Omental fat pad (tissue), 4 donors: Measurements from ENCODE around the gene SMIM9. TPM values are rescaled to one million over a fixed set of nuclear protein-coding genes. Genes with fewer than 3 reads are reported as not detected.

Experiments
- ATAC-seq: fragments of 150-250 bp; one replicate; pipeline ENCODE4 v1.9.1; 2016; ENCODE audit warnings: mild to moderate bottlenecking, moderate library complexity; ENCODE audit not compliant: low FRiP score
- DNase-seq: peaks from one replicate; pipeline ENCODE4 v3.0.0-alpha.2; 2019; ENCODE audit warnings: low spot score
- total RNA-seq, 4 donors: library from RNA; depleted of rRNA; stranded (reverse); fragments of >200 nt; gene quantifications; one replicate each; pipeline ENCODE4 v1.1.0, GENCODE V29; 2016
- TF ChIP-seq, protein P1 (sequence below), 3 donors: fragments of 450-650 bp; IDR thresholded peaks; one replicate each; pipeline ENCODE4 v1.5.1; 2016 to 2017; ENCODE audit warnings: antibody characterized with exemption in 3 of 3, mild to moderate bottlenecking in 3 of 3, moderate library complexity in 2 of 3

SMIM9 gene
- total RNA-seq, 4 donors from 2014 or later, result 7.3 TPM; not detected in 3

DNA sequence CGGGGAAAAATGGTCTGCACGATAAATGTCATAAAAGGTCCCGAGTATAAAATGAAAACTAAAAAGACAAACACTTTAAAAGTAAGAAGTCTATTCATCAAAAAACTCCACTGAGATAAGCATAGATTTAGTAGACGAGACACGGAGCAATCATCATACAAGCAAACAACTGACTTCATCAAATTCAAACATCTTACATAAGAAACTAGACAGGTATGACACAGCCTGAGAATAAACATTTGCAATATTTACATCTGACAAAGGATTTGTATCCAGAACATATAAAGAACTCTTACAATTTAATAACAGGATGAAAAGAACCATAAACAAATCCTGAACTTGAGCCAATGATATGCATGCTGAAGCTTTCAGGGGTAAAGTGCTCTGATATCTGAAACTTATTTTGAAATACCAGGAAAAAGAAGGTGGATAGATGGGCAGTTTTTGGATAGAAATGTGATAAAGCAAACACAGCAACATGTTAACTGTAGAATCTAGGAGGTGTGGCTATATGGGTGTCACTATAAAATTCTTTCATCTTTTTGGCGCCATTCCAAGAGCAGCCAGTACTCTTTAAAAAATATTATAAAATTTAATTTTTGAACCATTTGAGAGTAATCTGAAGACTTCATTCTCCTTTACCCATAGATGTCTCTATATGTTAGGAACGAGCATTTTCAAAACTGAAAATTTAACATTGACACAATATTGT, 41.2 kb downstream of the SMIM9 start:
- ATAC-seq (no peak), DNase-seq (no peak)
- TF ChIP-seq, protein P1, sequence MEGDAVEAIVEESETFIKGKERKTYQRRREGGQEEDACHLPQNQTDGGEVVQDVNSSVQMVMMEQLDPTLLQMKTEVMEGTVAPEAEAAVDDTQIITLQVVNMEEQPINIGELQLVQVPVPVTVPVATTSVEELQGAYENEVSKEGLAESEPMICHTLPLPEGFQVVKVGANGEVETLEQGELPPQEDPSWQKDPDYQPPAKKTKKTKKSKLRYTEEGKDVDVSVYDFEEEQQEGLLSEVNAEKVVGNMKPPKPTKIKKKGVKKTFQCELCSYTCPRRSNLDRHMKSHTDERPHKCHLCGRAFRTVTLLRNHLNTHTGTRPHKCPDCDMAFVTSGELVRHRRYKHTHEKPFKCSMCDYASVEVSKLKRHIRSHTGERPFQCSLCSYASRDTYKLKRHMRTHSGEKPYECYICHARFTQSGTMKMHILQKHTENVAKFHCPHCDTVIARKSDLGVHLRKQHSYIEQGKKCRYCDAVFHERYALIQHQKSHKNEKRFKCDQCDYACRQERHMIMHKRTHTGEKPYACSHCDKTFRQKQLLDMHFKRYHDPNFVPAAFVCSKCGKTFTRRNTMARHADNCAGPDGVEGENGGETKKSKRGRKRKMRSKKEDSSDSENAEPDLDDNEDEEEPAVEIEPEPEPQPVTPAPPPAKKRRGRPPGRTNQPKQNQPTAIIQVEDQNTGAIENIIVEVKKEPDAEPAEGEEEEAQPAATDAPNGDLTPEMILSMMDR (IDR thresholded peaks at IDR 0.05), result no peak

DNA sequence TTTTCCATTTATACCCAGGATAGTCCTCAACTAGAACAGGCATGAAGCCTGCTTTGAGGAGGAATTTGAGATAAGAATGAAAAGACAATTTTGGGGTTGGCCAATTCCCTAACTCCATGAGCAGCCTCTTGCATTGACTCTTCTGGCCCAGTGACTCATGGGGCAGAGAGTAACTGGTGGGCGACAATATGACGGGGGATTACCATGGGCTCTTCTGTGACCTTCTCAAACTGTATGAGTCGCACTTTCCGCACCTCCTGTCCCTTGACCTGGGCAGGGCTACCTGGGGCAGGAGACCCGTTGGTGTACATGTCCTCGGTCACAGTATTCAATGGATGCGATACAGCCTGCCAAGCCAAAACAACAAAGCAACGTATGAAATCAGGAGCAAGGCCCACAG, 42.5 kb downstream of the SMIM9 start:
- DNase-seq, result no peak
- TF ChIP-seq, protein P1 (IDR thresholded peaks at IDR 0.05), result no peak
- no peak for ATAC-seq

DNA sequence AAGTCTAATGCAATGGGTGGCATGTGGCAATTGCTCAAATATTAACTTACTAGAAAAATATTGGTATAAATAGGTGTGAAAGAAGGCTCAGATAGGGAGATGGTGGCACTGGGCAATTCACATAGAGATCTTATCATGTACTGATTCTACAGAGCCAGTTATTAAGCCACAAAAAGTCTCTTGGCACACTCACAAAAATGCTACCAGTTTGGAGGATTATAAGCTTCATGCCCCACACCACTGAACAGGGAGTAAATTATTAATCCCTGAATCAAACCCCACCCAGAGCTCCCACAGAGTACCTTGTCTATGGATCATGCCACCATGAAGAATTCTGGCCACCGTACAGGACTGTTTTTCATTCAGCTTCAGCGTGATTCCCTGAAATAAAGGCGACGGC, 43.0 kb downstream of the SMIM9 start:
- ATAC-seq (no peak), DNase-seq (no peak)
- TF ChIP-seq, protein P1 (IDR thresholded peaks at IDR 0.05), result no peak

DNA sequence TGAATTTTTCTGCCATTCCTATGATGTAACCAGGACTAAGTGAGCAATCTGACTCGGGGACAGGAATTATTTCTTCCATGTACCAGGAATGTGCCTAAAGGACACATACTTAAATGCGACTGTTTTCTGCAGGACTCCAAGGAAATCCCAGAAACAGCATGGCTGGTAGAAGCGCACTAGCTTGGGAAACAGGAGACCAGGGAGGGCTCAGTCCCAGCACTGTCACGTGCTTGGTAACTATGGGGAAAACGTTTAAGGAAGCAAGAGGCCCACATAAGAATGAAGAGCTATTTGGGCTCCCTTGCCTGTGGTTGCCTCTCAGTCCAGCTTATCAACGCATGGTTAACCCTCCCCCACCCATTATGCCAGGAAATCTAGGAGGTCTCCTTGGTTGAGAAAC, 48.7 kb downstream of the SMIM9 start:
- ATAC-seq, result no peak
- no peak for DNase-seq
- TF ChIP-seq, protein P1 (IDR thresholded peaks at IDR 0.05), result no peak

DNA sequence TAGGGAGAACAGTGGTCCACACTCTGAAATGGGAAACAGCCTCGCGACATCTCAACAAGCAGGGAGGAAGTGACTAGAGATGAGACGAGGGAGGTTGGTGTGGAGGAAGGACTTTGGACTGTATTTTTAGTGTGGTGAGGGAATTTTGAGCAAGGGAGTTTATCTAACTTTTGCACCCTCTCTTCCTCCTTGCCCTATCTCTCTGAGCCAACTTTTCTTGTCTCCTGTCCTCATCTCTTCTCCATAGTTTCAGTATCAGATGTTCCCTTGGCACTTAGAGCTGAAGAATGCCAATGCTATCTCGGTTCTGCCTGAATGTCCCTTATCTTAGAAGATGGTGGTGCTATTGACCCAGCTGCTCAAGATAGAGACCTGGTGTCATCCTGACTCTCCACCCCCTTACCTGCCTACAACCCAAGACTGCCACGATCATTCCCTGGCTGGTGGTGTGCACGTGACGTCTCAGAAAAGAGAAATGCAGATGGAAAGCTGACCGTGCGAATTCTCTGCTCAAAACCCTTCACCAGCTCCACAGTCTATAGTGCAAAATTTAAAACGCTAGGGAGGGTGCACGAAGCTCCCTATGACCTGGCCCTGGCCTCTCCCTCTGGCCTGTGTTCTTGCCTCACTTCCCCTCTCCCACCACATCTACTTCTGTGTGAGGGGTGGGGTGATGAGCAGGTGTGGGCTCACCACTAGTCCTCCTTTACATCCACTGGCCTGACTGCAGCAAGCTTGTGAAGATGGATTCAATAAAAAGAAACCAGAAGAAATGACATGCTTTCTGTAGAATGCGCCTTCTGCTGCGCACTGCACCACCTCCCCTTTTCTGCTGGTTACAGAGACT, 50.1 kb downstream of the SMIM9 start:
- DNase-seq (no peak), ATAC-seq (no peak)
- TF ChIP-seq, protein P1 (IDR thresholded peaks at IDR 0.05), result no peak

DNA sequence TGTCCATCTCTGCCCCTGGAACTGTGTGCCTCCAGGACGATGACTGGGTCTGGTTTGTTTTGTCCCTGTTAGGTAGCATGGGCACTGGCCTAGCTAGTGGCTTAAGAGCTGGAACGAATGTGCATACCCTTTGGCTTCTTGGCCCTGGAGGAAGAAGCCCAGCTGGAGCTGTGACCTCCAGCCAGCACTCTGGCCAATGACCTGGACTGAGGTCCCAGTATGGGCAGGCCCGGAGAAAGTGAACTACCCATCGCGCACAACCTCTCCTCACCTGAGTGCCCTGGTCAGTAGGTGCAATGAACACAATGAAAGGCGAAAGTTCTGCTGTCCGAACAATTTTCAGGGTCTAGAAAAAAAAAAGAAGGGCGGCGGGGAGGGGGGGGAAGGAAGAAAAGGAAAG, 53.5 kb downstream of the SMIM9 start:
- DNase-seq (no peak), ATAC-seq (no peak)
- TF ChIP-seq, protein P1 (IDR thresholded peaks at IDR 0.05), result no peak
